Left kidney (tissue), 2 donors: ENCODE measurements around the gene CCL18. TPM values are rescaled to one million over a fixed set of nuclear protein-coding genes. Genes with fewer than 3 reads are reported as not detected.
"Not testable (repeated sequence)": the region's sequence is repeated elsewhere in the genome, so short reads cannot be mapped to it uniquely, and the experiment has no call there.

Source experiments
- DNase-seq: peaks from one replicate; pipeline ENCODE4 v3.0.0-alpha.2; 2013
- polyA plus RNA-seq: library from polyadenylated mRNA; unstranded; fragments of 120-200 nt; gene quantifications from one replicate; pipeline ENCODE4 v1.2.1, GENCODE V29; 2013; ENCODE audit not compliant: insufficient read length

CCL18 gene
- polyA plus RNA-seq, 1 donor, result not detected

GRCh38 chr17:36104246-36104645 lies 40.2 kb downstream of the CCL18 start:
- DNase-seq, result not testable (repeated sequence)

GRCh38 chr17:36104701-36105181 lies 40.7 kb downstream of the CCL18 start:
- DNase-seq, result no peak

DNA sequence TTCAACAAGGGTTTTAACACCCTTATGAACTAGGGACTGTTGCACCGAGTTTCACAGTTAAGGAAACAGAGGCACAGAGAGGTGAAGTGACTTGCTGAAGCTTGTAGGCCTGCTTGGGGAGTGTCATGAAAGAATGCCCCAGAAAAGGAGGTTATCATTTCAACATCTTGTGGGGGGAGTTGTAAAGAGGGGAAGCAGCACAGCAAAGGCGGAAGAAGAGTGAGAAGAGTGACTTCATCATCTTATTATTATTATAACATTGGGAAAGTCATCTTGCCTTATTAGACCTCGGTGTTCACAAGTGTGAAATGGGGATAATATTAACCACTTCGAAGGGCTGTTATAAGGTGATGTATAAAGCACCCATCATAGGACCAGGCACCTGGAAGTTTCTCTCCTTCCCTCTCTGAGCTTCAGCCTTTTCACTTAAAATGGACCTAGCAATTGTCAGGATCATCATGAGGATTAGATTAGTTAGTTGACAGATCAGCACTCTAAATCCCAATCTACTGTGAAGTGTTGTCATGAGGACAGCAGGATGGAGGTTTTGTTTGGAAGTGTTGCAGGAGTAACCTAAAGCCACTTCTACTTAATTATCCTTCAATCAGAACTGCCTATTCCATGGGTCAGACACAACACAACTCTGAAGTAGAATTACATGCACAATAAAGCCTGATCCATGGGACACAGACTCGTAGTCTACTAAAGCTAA lies 41.9 kb downstream of the CCL18 start:
- no peak for DNase-seq

GRCh38 chr17:36106493-36106835 lies 42.4 kb downstream of the CCL18 start:
- DNase-seq, result no peak

- DNase-seq, result no peak
Measured at GRCh38 chr17:36107660-36108059, 43.6 kb downstream of the CCL18 start.

DNA sequence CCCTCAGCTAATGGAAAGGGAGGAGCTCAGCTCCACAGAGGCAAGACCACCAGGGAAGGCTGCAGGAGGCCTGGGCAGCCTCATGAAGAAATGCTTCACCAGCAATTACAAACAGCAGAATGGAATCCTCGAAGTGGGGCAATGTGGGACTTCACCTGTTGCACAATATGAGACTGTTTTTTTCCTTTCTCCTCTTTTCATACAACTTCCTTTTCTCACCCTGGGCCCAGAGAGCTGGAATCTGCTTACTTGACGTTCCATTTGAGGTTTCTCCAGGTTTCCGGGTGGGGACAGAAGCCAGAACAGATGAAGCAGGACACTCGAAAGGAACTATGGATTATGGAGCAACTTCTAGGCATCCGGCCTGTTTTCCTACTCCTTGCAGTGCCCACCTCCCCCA lies 44.2 kb downstream of the CCL18 start:
- DNase-seq, result not testable (repeated sequence)

DNA sequence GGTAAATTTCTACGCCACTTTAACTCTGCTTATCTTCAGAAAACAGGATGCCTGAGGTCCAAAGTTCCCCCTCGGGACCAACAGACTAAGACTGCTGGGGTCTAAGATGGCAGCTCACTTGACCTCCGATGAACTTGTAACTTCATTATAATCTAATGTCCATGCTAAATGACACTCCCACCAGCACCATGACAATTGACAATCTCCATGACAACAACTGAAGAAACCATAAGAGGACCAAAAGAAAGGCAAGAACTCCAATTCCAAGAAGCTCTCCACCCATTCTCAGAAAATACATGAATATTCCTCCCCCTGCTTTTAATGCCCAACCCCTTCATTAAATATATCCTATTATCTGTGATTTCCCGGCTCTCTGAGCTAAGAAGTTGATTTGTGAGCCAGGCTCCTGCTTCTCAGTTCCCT lies 47.0 kb downstream of the CCL18 start:
- no peak for DNase-seq

GRCh38 chr17:36112572-36112971 lies 48.5 kb downstream of the CCL18 start:
- no peak for DNase-seq

DNA sequence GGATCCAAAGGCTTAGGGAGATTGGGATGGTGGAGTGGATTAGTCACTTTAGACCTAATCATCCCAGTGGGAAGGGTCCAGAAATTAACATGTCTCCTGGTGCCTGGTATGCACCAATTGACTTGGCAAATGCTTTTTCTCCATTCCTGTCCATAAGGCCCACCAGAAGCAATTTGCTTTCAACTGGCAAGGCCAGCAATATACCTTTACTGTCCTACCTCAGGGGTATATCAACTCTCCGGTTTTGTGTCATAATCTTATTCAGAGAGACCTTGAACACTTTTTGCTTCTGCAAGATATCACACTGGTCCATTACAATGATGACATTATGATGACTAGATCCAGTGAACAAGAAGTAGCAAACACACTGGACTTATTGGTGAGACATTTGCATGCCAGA lies 49.1 kb downstream of the CCL18 start:
- DNase-seq, result not testable (repeated sequence)

DNA sequence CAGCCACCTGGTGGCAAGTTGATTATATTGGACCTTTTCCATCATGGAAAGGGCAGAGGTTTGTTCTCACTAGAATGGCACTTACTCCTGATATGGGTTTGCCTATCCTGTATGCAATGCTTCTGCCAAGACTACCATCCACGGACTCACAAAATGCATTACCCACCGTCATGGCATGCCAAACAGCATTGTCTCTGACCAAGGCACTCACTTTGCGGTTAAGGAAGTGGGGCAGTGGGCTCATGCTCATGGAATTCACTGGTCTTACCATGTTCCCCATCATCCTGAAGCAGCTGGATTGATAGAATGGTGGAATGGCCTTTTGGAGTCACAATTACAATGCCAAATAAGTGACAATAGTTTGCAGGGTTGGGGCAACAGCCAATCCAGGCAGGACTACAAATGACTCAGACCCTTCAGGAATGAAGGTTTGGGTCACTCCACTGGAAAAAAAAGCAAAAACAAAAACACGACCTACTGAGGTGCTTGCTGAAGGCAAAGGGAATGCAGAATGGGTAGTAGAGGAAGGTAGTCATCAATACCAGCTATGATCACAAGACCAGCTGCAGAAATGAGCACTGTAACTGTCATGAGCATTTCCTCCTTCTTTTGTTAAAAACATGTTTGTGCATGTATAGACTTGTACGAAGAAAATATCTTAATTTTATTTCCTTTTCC lies 51.0 kb downstream of the CCL18 start:
- not testable (repeated sequence) for DNase-seq

DNA sequence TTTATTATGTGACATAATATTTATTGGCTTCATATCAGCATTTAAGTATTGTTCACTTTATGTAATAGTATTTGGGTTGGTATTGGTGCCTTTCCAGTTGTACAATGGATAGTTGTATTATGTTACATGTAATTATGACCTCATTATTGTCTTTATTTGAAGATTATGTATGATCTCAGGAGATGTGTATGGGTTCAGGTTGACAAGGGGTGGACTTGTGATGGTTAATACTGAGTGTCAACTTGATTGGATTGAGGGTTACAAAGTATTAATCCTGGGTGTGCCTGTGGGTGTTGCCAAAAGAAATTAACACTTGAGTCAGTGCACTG lies 51.5 kb downstream of the CCL18 start:
- DNase-seq, result not testable (repeated sequence)

- no peak for DNase-seq
Measured at GRCh38 chr17:36117505-36118382, 53.7 kb downstream of the CCL18 start.

- no peak for DNase-seq
Measured at GRCh38 chr17:36118477-36119353, 54.6 kb downstream of the CCL18 start.

DNA sequence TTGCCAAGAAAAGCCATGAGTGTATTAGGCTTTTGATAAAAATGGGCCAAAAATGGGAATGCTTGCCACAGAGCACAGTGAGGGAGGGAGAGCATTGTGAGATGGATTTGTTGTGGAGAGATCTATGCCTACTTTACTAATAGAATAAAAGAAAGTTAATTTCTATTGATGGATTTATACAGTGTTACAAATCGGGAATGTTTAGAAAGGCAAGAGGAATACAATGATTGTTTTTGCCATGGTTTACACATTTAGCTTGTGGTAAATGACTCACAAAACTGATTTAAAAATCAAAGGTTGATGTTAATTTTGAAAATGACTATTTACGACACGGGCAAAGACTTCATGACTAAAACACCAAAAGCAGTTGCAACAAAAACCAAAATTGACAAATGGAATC lies 56.1 kb downstream of the CCL18 start:
- no peak for DNase-seq

DNA sequence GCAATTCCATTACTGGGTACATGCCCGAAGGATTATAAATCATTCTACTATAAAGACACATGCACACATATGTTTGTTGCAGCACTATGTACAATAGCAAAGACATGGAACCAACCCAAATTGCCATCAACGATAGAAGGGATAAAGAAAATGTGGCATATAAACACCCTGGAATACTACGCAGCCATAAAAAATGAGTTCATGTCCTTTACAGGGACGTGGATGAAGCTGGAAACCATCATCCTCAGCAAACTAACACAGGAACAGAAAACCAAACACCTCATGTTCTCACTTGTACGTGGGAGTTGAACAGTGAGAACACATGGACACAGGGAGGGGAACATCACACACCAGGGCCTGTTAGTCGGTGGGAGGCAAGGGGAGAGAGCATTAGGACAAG lies 57.0 kb downstream of the CCL18 start:
- DNase-seq, result not testable (repeated sequence)

Other genes starting within 250 kb of the CCL18 start
- gene HEATR9, start 195.4 kb upstream of the CCL18 start, polyA plus RNA-seq, result 0.20 TPM
- gene CCL5, start 183.9 kb upstream of the CCL18 start, polyA plus RNA-seq, result 1.5 TPM
- gene RDM1, start 133.5 kb upstream of the CCL18 start, polyA plus RNA-seq, result 3.1 TPM
- not detected for gene LYZL6, start 120.6 kb upstream of the CCL18 start, polyA plus RNA-seq
- 0.20 TPM for gene CCL16, start 82.8 kb upstream of the CCL18 start, polyA plus RNA-seq
- gene CCL14, start 77.5 kb upstream of the CCL18 start, polyA plus RNA-seq, result 18.0 TPM
- 7.5 TPM for gene CCL15, start 62.7 kb upstream of the CCL18 start, polyA plus RNA-seq
- gene CCL23, start 46.3 kb upstream of the CCL18 start, polyA plus RNA-seq, result 0.48 TPM
- gene CCL3, start 25.9 kb downstream of the CCL18 start, polyA plus RNA-seq, result 3.9 TPM
- 1.7 TPM for gene CCL4, start 39.6 kb downstream of the CCL18 start, polyA plus RNA-seq
- 16.2 TPM for gene TBC1D3B, start 112.4 kb downstream of the CCL18 start, polyA plus RNA-seq
- gene CCL3L1, start 132.5 kb downstream of the CCL18 start, polyA plus RNA-seq, result 0.91 TPM
- 1.4 TPM for gene CCL4L2, start 146.8 kb downstream of the CCL18 start, polyA plus RNA-seq
- gene TBC1D3I, start 200.3 kb downstream of the CCL18 start, polyA plus RNA-seq, result 0.57 TPM